NCI-H128 (cell line): ENCODE measurements around the gene RER1.

Experiments used
- DNase-seq: peaks from one replicate; lab custom pipeline; 2025; ENCODE audit not compliant: unreplicated experiment; lab: John Stamatoyannopoulos, UW

Gene RER1

DNA sequence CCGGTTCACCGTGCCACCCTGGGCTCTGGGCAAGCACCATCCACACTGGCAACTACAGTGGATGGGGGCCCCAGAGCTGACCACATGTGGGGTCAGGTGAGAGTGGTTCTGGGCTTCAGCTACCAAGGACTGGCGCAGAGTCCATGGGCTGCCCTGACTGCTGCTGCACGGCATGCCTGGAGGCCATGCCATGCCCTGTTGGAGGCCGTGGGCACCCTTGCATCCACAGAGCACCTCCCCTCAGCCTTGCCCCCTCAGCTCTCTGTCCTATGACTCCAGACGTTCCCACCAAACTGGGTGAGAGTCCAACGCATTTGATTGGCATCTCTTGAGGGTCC is 15.7 kb upstream of the RER1 start:
- no peak for DNase-seq

DNA sequence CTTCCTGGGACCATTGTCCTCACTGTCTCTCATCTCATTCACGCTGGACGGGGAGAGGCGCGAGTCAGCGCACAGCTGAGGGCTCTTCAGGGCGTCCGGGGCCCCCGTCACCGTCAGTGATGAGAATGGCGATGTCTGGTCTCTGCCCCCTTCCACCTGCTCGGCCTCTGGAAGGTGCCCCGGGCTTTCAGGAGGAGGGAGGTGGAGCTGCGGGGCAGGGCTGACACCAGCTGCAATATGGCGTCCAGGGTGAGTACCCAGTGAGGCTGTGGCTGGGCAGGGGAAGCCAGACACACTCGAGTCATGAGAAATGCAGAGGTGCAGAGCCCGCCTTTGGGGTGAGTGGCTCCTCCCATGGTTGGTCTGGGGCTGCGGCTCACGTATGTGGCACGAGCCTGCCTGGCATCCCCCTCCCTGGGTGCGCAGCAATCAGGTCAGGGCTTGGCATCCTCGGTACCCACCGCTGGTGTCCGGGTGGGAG is 15.3 kb upstream of the RER1 start:
- DNase-seq = no peak

DNA sequence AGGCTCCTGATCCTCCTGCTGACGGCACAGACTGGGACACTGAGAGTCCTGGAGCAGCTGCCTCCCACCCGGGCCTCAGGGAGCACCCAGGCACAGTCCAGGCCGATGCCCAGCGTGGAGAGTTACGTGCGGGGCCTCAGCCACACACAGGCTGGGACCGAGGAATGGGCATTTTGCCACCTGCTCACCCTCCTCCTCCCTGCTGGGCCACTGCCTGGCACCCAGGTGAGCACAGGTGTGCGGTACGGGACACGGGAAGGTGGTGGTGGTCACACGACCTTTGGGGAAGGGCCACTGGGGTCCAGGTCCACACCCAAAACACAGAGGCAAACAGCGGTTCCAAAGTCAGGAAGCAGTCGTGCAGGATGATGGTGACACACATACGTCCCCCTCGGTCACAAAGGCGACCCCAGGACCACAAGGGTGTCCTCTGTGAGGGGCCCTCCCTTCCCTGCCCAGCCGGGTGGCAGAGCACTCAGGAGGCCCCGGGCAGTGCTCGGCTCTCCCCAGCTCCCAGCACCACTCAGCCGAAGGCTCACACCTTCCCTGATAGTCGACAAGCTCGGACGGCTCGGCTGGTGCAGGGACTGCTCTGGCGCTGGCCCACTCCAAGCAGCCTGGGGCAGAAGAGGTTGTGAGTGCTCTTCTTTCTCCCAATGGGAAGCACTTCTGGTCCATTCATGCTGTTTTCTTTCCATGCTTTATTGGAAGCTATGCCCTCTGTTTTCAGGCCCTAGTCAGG is 14.5 kb upstream of the RER1 start:
- no peak for DNase-seq

- DNase-seq = no peak
These were observed 13.7 kb upstream of the RER1 start for GRCh38 chr1:2377751-2378440.

DNA sequence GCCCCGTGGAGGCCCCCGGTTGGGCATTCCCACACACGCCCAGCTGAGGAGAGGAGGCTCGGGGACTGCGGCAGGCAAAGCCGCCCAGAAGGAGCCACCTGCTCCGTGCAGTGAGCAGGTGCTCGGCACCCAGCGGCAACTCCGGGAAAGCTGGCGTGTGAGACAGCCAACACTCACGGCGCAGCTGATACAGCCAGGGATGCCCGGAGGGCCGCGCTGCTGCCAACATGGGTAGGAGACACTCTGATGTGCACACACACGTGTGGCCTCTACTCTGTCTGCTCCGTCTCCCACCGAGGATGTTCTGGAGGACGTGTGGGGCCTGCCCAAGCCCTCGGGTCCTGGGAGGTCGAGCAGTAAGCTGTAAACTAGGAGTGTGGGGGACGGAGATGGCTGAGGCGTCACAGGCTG is 13.2 kb upstream of the RER1 start:
- no peak for DNase-seq

DNA sequence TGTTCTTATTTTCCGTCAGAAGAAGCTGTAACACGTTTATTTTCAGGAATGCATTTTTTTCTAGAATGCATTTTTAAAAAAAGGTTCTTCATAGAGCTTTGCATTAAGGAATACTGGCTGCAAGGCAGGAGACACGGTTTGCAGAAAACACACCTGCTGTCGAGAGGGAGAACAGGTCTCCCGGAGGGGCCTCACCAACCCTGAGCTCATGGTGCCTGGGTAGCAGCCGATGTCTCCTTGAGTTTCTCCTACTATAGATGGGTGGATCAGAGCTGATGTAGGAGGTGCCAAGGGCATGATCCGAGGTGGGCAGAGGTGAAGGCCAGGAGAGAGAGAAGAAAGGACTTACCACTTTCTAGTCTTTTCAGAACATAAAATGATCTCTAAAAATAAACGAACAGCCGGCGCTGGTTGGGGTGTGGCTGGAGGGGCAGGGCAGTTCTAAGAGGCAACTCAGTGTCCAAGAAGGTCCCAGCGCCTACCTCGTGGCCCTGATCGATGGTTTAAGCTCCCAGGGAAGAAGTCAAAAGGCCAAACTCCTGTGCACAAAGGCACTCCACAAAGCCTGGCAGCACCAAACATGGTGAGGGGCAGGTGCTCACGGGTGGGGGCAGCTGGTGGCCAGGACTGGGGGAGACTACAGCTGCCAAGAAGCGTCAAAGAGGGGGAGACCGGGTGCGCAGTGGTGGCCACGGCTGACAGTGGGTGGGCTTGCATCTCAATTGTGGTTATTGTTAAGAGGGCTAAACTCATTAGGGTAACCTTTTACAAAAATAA is 12.5 kb upstream of the RER1 start:
- DNase-seq = no peak

DNA sequence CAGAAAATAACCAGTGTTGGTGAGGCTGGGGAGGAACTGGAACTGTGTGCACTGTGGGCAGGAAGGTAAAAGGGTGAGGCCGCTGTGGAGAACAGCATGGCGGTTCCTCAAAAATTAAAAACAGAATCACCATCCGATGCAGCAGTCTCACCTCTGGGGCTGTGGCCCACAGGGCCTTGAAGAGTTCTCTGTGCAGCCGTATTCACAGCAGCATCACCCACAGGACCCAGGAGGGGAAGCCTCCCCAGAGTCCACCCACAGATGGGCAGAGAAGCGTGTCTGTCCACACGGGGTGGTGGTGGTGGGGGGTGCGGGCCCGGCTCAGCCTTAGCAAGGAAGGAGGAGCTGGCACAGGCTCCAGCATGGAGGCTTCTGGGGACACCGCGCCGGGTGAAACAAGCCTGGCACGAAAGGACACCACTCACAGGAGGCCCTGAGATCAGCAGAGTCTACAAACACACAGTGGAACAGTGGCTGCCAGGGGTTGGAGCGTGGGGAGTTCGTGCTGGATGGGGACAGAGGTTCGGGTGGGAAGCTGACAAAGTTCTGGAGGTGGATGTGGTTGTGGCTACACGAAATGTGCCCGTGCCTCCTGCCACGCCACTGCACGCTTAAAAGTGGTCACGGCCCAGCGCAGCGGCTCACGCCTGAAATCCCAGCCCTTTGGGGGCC is 11.8 kb upstream of the RER1 start:
- no peak for DNase-seq

- DNase-seq = no peak
These were observed 10.6 kb upstream of the RER1 start for GRCh38 chr1:2380816-2381591.

- DNase-seq = no peak
These were observed 9.7 kb upstream of the RER1 start for GRCh38 chr1:2381741-2382620.

DNA sequence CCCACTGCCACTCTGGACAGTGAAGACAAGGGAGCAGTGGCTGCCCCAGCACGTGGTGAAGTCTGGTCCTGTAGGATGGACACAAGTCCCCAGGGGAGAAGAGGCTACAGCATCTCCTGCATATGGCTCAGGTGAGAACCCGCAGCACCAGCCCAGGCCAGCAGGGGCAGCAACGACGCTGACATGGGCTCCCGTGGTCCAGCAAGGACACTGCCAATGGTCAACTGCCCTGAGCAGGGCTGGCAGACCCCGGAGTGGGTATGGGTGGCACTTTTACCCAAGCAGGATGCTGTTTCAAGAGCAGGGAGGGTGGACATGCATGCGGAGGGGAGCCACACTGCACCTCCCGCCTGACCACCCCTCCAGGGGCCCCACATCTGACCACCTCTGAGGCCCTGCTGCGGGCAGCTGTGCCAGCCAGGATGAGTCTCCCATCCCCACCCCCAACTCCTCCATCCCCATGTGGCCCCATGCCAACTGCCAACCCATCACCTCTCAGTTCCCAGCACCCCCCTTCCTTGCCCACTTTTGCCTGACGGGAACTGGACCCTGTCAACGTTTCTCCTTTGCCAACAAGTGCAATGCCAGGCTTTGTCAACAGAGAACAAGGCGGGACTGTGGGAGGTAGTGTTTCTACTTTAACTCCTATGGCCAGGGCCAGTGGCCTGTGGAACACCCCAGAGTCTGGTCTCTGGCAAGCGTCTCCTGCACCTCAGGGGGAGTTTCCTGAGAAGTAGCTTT is 8.8 kb upstream of the RER1 start:
- no peak for DNase-seq

DNA sequence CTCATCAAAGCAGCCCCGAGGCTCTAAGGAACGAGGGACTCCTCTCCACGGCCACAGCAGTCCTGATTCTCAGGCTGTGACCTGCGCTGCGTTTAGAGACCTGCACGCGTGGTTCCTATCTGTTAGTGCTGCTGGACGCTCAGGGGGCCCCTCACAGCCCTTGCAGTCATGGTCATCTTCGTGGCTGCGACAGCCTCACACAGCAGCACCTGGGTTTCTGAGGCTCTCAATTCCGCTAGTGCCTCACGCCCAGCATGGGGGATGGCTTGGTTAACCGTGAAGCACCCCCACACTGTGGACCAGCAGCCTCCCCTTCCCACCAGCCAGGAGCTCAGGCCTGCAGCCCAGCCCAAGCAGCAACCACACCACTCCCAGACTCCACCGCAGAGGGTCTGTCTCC is 8.1 kb upstream of the RER1 start:
- no peak for DNase-seq

- DNase-seq = no peak
These were observed 7.3 kb upstream of the RER1 start for GRCh38 chr1:2384130-2384860.

- DNase-seq = no peak
These were observed 6.6 kb upstream of the RER1 start for GRCh38 chr1:2384941-2385481.

- DNase-seq = no peak
These were observed 5.9 kb upstream of the RER1 start for GRCh38 chr1:2385606-2386280.

DNA sequence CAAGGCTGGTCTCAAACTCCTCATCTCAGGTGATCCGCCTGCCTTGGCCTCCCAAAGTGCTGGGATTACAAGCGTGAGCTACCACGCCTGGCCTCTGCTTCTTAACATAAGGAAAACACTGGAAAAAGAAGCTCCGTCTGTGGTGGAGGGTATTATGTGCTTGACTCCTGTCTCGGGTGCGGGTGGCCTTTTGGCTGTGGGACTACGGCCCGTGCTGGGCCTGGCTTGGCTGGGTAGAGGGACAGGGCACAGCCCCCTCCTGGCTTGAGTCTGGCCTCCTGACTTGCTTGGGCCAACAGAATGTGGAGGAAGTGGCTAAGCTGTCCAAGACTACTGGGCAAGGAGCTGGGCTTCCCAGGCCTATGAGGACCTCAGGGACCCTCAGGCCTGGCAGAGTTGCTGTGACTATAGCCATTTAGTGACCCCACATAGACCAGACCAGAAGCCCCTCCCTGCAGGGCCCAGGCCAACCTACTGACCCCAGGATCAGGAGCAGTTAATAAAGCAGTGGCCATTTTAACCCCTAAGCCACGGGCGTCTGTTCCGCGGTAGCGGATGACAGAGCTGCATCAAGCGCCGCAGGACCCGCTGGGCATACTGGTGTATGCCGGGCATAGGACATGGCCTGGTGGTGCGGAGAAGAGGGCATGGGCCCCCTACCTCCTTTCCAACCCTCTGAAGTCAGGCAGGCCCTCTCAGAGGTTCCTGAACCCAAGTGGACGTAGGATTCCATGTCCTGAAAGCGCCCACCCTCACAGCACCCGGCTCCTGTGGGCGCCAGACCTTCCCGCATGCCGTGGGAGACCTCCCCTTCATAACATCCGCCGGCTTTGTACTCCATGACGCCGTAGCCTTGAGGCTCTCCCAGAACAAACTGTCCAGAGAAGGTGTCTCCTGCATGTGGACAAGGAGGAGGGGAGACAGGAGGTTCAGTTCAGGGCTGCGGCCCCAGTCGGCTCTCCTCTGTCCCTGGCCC is 4.7 kb upstream of the RER1 start:
- DNase-seq = no peak
